Prostate gland (tissue), 2 donors: ENCODE results near the gene PEX14. TPM values are rescaled to one million over a fixed set of nuclear protein-coding genes. Genes with fewer than 3 reads are reported as not detected.

Source experiments
- DNase-seq: peaks from one replicate; pipeline ENCODE4 v3.0.0-alpha.2; 2019; ENCODE audit warnings: low spot score
- H3K27ac ChIP-seq, 2 donors: fragments of 200-600 bp; sonication (generic); 2 replicates each; pipeline ENCODE4 v1.5.1; 2017 to 2019
- H3K27me3 ChIP-seq: fragments of 200-600 bp; sonication (generic); replicated peaks from 2 replicates; pipeline ENCODE4 v1.5.1; 2019; ENCODE audit not compliant: insufficient read depth
- H3K36me3 ChIP-seq, 2 donors: fragments of 200-600 bp; sonication (generic); 1 replicate in 1 of 2; 2 replicates in 1 of 2; pipeline versions ENCODE4 v1.5.1 to v1.8.1; 2017 to 2019
- H3K4me1 ChIP-seq: fragments of 200-600 bp; sonication (generic); replicated peaks from 2 replicates; pipeline ENCODE4 v1.5.1; 2019
- H3K4me3 ChIP-seq, 2 donors: fragments of 200-600 bp; sonication (generic); 2 replicates each; pipeline ENCODE4 v1.5.1; 2017 to 2019
- H3K9me3 ChIP-seq: fragments of 200-600 bp; sonication (generic); 2 replicates; pipeline ENCODE4 v1.5.1; 2017
- CTCF ChIP-seq, 4 experiments: fragments of 200-600 bp in 2 of 4; fragments of 450-650 bp in 2 of 4; sonication (generic) in 2 of 4; IDR thresholded peaks; 1 replicate in 3 of 4; 2 replicates in 1 of 4; pipeline ENCODE4 v1.5.1; 2016 to 2019; ENCODE audit warnings: antibody characterized with exemption in 4 of 4, mild to moderate bottlenecking in 2 of 4, moderate library complexity in 2 of 4
- POLR2A ChIP-seq: fragments of 450-650 bp; IDR thresholded peaks from one replicate; pipeline ENCODE4 v1.6.1; 2016; ENCODE audit warnings: antibody characterized with exemption, mild to moderate bottlenecking
- POLR2AphosphoS5 ChIP-seq: sonication (generic); formaldehyde crosslinking; IDR thresholded peaks from one replicate; pipeline ENCODE4 v1.6.1; 2017; ENCODE audit warnings: antibody characterized with exemption
- WGBS: methylation state at CpG from one replicate; pipeline ENCODE4 v1.1.5; 2018; 5-methylcytosine and 5-hydroxymethylcytosine counted together
- intact Hi-C: fragments of 100-400 bp; cut with DNase I; formaldehyde crosslinking; loops from one replicate; pipeline ENCODE4 v1.14.2; 2022
- total RNA-seq, 2 donors: library from RNA; depleted of rRNA; stranded (reverse); fragments of >200 nt; gene quantifications; one replicate each; pipeline ENCODE4 v1.1.0, GENCODE V29; 2016

The PEX14 gene
- total RNA-seq, 2 donors from 2014 or later = 26.1 to 34.7 TPM

- H3K4me1 ChIP-seq = peaks cover 6% of the 10 kb centered on the region
- H3K27ac ChIP-seq = no peak overlapping the region
- no peaks in the 10 kb centered on the region for H3K36me3 ChIP-seq
- no peak for DNase-seq
- no peak overlapping the region for H3K4me3 ChIP-seq
- 88% methylated on average over 8 of the region's 8 CpGs for WGBS
- intact Hi-C loops = no loop called here
- no peaks in the 10 kb centered on the region for H3K27me3 ChIP-seq
- H3K9me3 ChIP-seq = no peaks in the 10 kb centered on the region
- TF ChIP-seq POLR2AphosphoS5 (no peak), CTCF (IDR thresholded peaks at IDR 0.05) (no peak), POLR2A (no peak)
Measured at GRCh38 chr1:10521537-10522157, 46.9 kb downstream of the PEX14 start.

GRCh38 chr1:10522322-10522860 lies 47.6 kb downstream of the PEX14 start:
- TF ChIP-seq CTCF (IDR thresholded peaks at IDR 0.05) (no peak), POLR2A (no peak), POLR2AphosphoS5 (no peak)

GRCh38 chr1:10525208-10525607 lies 50.5 kb downstream of the PEX14 start:
- no peaks in the 10 kb centered on the region for H3K36me3 ChIP-seq
- TF ChIP-seq POLR2A (no peak), POLR2AphosphoS5 (no peak), CTCF (IDR thresholded peaks at IDR 0.05) (no peak)
- H3K4me3 ChIP-seq = no peak overlapping the region
- H3K27me3 ChIP-seq = no peaks in the 10 kb centered on the region
- no peak overlapping the region for H3K27ac ChIP-seq
- intact Hi-C loops = no loop called here
- DNase-seq = no peak
- peaks cover 5% of the 10 kb centered on the region for H3K4me1 ChIP-seq
- H3K9me3 ChIP-seq = no peaks in the 10 kb centered on the region
- 92% methylated on average over 5 of the region's 5 CpGs for WGBS

More at GRCh38 chr1:10522322-10522860, 47.6 kb downstream of the PEX14 start:
- no peak overlapping the region for H3K4me3 ChIP-seq
- H3K4me1 ChIP-seq = no peaks in the 10 kb centered on the region
- H3K9me3 ChIP-seq = no peaks in the 10 kb centered on the region
- DNase-seq = no peak
- H3K27me3 ChIP-seq = no peaks in the 10 kb centered on the region
- intact Hi-C loops = no loop called here
- H3K27ac ChIP-seq = peak overlapping the region; percentile 52 to 60
- WGBS = 32% methylated on average over 3 of the region's 3 CpGs
- H3K36me3 ChIP-seq = no peaks in the 10 kb centered on the region

- intact Hi-C loops = no loop called here
- Histone ChIP-seq H3K27ac (peak overlapping the region; percentile 47 to 63), H3K4me1 (peaks cover 5% of the 10 kb centered on the region), H3K36me3 (no peaks in the 10 kb centered on the region), H3K9me3 (no peaks in the 10 kb centered on the region), H3K27me3 (no peaks in the 10 kb centered on the region), H3K4me3 (no peak overlapping the region)
- 28% methylated on average over 13 of the region's 13 CpGs for WGBS
- TF ChIP-seq POLR2AphosphoS5 (peak; percentile 35), CTCF (IDR thresholded peaks at IDR 0.05) (no peak), POLR2A (peak; percentile 6)
- peak; percentile 65 for DNase-seq
Measured at GRCh38 chr1:10528066-10529014, 53.6 kb downstream of the PEX14 start.
